ENCODE results near the gene CAMTA1.

Gene CAMTA1

GRCh38 chr1:7386226-7387052, 601.2 kb downstream of the CAMTA1 start:
- in situ Hi-C loops (cut with HindIII; ENCODE audit: low pct_unique_long_range_greater_than_20kb, low sequenced_read_pairs), result no loop called here
- no peak for TF ChIP-seq JUND (IDR thresholded peaks at IDR 0.05; ENCODE audit: low read depth)
- DNase-seq (ENCODE audit: low read depth in 1 of 2, low spot score in 1 of 2), result no peak

- in situ Hi-C loops (cut with HindIII; ENCODE audit: low pct_unique_long_range_greater_than_20kb, low sequenced_read_pairs), result no loop called here
- no peak for TF ChIP-seq JUND (IDR thresholded peaks at IDR 0.05; ENCODE audit: low read depth)
- DNase-seq (ENCODE audit: low read depth in 1 of 2, low spot score in 1 of 2), result peak; percentile 35 to 37
These were observed 602.0 kb downstream of the CAMTA1 start for GRCh38 chr1:7387053-7387927.

- in situ Hi-C loops (cut with HindIII; ENCODE audit: low pct_unique_long_range_greater_than_20kb, low sequenced_read_pairs), result no loop called here
- no peak for DNase-seq (ENCODE audit: low read depth in 1 of 2, low spot score in 1 of 2)
- TF ChIP-seq JUND (IDR thresholded peaks at IDR 0.05; ENCODE audit: low read depth), result no peak
These were observed 602.9 kb downstream of the CAMTA1 start for GRCh38 chr1:7388141-7388487.

- no peak for TF ChIP-seq JUND (IDR thresholded peaks at IDR 0.05; ENCODE audit: low read depth)
- in situ Hi-C loops (cut with HindIII; ENCODE audit: low pct_unique_long_range_greater_than_20kb, low sequenced_read_pairs), result no loop called here
- no peak for DNase-seq (ENCODE audit: low read depth in 1 of 2, low spot score in 1 of 2)
These were observed 603.4 kb downstream of the CAMTA1 start for GRCh38 chr1:7388488-7389185.

DNA sequence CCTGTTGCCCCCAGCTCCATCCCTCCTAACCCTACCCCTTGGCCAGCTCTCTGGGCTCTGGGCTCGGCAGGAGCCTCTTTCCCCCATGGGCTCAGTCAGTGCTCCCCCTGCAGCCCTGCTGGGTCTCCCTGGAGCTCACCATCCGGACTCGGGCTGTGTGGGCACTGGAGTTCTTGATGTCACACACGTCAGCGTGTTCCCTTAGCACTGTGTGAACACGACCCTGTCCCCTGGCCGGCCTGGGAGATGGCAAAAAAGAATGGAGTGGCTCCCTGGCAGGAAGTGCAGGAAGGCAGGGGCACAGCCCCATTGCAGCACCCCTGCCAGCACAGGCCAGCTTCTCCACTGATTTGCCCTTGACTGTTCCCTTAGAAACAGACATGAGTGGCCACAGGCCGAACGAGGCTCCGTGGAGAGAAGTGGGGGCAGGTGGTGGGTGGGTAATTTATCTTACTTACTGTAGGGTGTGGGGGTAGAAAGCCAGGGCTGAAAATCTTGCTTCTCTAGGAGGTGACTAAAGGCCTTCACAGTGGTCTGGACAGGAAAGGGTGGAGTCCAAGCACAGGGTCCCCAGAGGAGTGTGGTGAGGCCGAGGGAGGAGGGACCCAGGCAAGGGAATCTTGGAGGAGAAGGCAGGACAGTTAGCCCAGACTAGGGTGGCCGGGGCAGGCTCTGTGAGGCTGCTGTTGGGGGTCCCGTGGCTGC, 604.1 kb downstream of the CAMTA1 start:
- in situ Hi-C loops (cut with HindIII; ENCODE audit: low pct_unique_long_range_greater_than_20kb, low sequenced_read_pairs), result no loop called here
- DNase-seq (ENCODE audit: low read depth in 1 of 2, low spot score in 1 of 2), result no peak
- no peak for TF ChIP-seq JUND (IDR thresholded peaks at IDR 0.05; ENCODE audit: low read depth)

- no peak for TF ChIP-seq JUND (IDR thresholded peaks at IDR 0.05; ENCODE audit: low read depth)
- no peak for DNase-seq (ENCODE audit: low read depth in 1 of 2, low spot score in 1 of 2)
- in situ Hi-C loops (cut with HindIII; ENCODE audit: low pct_unique_long_range_greater_than_20kb, low sequenced_read_pairs), result no loop called here
These were observed 604.8 kb downstream of the CAMTA1 start for GRCh38 chr1:7389906-7390603.

- in situ Hi-C loops (cut with HindIII; ENCODE audit: low pct_unique_long_range_greater_than_20kb, low sequenced_read_pairs), result no loop called here
- no peak for DNase-seq (ENCODE audit: low read depth in 1 of 2, low spot score in 1 of 2)
- TF ChIP-seq JUND (IDR thresholded peaks at IDR 0.05; ENCODE audit: low read depth), result no peak
These were observed 605.3 kb downstream of the CAMTA1 start for GRCh38 chr1:7390604-7391000.

GRCh38 chr1:7393136-7393535, 607.9 kb downstream of the CAMTA1 start:
- TF ChIP-seq JUND (IDR thresholded peaks at IDR 0.05; ENCODE audit: low read depth), result no peak
- in situ Hi-C loops (cut with HindIII; ENCODE audit: low pct_unique_long_range_greater_than_20kb, low sequenced_read_pairs), result no loop called here
- DNase-seq (ENCODE audit: low read depth in 1 of 2, low spot score in 1 of 2), result no peak

GRCh38 chr1:7395251-7395650, 610.0 kb downstream of the CAMTA1 start:
- TF ChIP-seq JUND (IDR thresholded peaks at IDR 0.05; ENCODE audit: low read depth), result no peak
- in situ Hi-C loops (cut with HindIII; ENCODE audit: low pct_unique_long_range_greater_than_20kb, low sequenced_read_pairs), result no loop called here
- DNase-seq (ENCODE audit: low read depth in 1 of 2, low spot score in 1 of 2), result no peak

GRCh38 chr1:7398982-7399381, 613.7 kb downstream of the CAMTA1 start:
- in situ Hi-C loops (cut with HindIII; ENCODE audit: low pct_unique_long_range_greater_than_20kb, low sequenced_read_pairs), result no loop called here
- no peak for DNase-seq (ENCODE audit: low read depth in 1 of 2, low spot score in 1 of 2)
- TF ChIP-seq JUND (IDR thresholded peaks at IDR 0.05; ENCODE audit: low read depth), result no peak

GRCh38 chr1:7399514-7400125, 614.4 kb downstream of the CAMTA1 start:
- in situ Hi-C loops (cut with HindIII; ENCODE audit: low pct_unique_long_range_greater_than_20kb, low sequenced_read_pairs), result no loop called here
- no peak for DNase-seq (ENCODE audit: low read depth in 1 of 2, low spot score in 1 of 2)
- TF ChIP-seq JUND (IDR thresholded peaks at IDR 0.05; ENCODE audit: low read depth), result no peak
